ENCODE results near the gene ATP1B1.

ATP1B1 gene

DNA sequence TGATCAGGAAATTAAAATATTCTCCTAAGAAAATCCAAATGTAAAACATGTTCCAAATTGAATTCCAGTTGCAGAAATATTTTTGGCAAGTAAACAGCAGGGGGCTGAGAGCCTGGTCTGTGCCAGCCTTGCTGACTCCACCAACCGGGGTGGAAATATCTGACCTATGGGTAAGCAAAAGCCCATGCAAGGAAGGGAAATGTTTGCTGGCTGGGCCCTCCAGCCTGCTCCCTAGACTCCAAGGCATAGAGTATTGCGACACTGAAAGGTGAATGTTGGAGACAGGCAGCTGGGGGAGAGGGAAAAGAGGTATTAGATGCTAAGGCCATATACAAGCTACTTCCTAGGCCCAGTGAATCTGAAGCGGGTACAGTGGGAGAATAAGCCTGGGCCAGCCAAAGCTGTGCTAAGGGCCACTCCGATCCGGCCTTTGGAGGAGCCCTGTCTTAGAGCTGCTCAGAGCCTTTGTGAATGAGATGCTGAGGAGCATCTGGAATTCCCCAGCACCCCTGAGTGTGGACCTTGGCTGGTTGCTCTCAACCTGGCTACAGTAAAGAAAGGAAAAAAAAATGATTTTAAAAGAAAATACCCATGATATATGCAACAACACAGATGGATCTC, 24.9 kb upstream of the ATP1B1 start:
- no peaks in the 10 kb centered on the region for H3K27me3 ChIP-seq
- H3K9me3 ChIP-seq = no peaks in the 10 kb centered on the region
- H3K4me3 ChIP-seq = no peak overlapping the region
- intact Hi-C loops (cut with DNase I; ENCODE audit: low total_unique reads) = no loop called here
- H3K4me1 ChIP-seq = peaks cover 0 to 10% (median 8%) of the 10 kb centered on the region in 4 donors
- peak overlapping the region in 1 of 2 donors; percentile 42 for H3K27ac ChIP-seq
- TF ChIP-seq CTCF (IDR thresholded peaks at IDR 0.05) = no peak
- H3K36me3 ChIP-seq = no peaks in the 10 kb centered on the region
- no peak for DNase-seq

DNA sequence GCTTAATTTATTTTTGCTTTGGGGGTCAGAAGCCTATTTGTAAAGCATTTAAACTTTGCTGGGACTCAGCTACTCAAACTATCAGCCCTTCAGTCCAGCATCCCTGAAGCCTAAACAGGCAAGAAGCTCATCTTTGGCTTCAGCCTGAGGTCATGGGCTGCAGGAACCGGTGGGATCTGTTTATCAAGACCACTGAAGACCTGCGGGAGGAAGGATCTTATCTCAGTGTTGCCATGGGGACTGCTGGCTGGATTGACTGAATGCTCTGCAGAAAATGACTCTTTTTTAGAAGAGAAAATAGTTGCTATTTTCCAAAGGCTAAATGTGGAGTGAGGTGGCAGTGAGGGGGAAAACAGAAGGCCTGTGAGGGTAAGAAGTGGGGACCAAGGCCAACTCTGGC, 20.6 kb upstream of the ATP1B1 start:
- intact Hi-C loops (cut with DNase I; ENCODE audit: low total_unique reads) = no loop called here
- Histone ChIP-seq H3K36me3 (no peaks in the 10 kb centered on the region), H3K27ac (no peak overlapping the region), H3K4me1 (peaks cover 0 to 12% (median 8%) of the 10 kb centered on the region in 4 donors), H3K27me3 (no peaks in the 10 kb centered on the region), H3K4me3 (no peak overlapping the region), H3K9me3 (no peaks in the 10 kb centered on the region)
- TF ChIP-seq CTCF (IDR thresholded peaks at IDR 0.05) = no peak
- no peak for DNase-seq

GRCh38 chr1:169086603-169087455, 19.7 kb upstream of the ATP1B1 start:
- TF ChIP-seq CTCF (IDR thresholded peaks at IDR 0.05) = no peak
- Histone ChIP-seq H3K9me3 (no peaks in the 10 kb centered on the region), H3K4me3 (no peak overlapping the region), H3K27me3 (no peaks in the 10 kb centered on the region), H3K4me1 (peaks cover 0 to 3% (median under 1%) of the 10 kb centered on the region in 4 donors), H3K36me3 (no peaks in the 10 kb centered on the region), H3K27ac (no peak overlapping the region)
- intact Hi-C loops (cut with DNase I; ENCODE audit: low total_unique reads) = no loop called here
- DNase-seq = no peak

DNA sequence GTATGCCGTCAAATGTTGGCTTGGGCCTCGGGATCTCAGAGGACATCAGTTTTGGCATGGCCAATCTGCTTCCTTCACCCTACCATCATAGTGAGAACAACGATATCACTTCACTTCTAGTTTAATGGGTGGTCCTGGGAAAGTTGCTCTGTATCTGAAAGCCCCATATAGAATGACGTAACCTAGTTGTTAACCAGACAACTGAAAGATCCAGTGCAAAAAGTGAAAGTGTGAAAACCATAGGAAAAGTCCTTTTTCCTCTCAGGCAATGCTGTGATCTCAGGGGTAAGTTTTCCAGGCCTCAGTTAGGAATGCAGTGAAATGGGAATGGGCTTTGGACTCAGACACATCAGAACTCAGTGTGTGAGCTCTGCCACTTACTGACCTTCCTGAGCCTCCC, 18.6 kb upstream of the ATP1B1 start:
- intact Hi-C loops (cut with DNase I; ENCODE audit: low total_unique reads) = no loop called here

DNA sequence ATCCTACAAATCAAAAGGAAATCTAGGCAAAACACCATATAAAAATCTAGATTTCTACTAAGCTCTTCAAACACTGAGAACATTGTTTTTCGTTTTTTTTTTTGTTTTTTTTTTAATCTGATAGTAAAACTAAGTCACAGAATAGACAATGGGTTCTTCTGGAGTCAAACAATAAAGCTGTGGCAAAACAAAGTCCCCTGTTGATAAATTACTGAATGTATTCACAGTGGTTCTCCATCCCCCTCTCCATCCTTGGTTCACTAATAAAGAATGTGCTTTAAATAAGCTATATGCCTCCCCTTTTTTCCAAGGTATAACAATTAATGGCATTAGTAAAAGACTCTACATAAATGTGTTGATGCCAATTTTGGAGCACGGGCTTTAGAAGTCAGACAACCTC, 16.7 kb upstream of the ATP1B1 start:
- Histone ChIP-seq H3K27me3 (no peaks in the 10 kb centered on the region), H3K4me3 (no peak overlapping the region), H3K27ac (no peak overlapping the region), H3K36me3 (no peaks in the 10 kb centered on the region), H3K4me1 (peaks cover 0 to 3% (median 0%) of the 10 kb centered on the region in 4 donors), H3K9me3 (no peaks in the 10 kb centered on the region)
- intact Hi-C loops (cut with DNase I; ENCODE audit: low total_unique reads) = no loop called here
- no peak for TF ChIP-seq CTCF (IDR thresholded peaks at IDR 0.05)
- DNase-seq = no peak

More for the DNA sequence above, 18.6 kb upstream of the ATP1B1 start:
- Histone ChIP-seq H3K27ac (no peak overlapping the region), H3K27me3 (no peaks in the 10 kb centered on the region), H3K4me3 (no peak overlapping the region), H3K4me1 (peaks cover 0 to 3% (median 0%) of the 10 kb centered on the region in 4 donors), H3K36me3 (no peaks in the 10 kb centered on the region), H3K9me3 (no peaks in the 10 kb centered on the region)
- DNase-seq = no peak
- TF ChIP-seq CTCF (IDR thresholded peaks at IDR 0.05) = no peak
